Measurements from ENCODE around the gene RALGPS1. TPM values are rescaled to one million over a fixed set of nuclear protein-coding genes. Genes with fewer than 3 reads are reported as not detected.

The RALGPS1 gene
- total and polyA plus RNA-seq, 2 of the 13 experiments (the other 11 are each of a cell fraction or from before 2014, with no cell fraction given), result 3.7 to 6.5 TPM

DNA sequence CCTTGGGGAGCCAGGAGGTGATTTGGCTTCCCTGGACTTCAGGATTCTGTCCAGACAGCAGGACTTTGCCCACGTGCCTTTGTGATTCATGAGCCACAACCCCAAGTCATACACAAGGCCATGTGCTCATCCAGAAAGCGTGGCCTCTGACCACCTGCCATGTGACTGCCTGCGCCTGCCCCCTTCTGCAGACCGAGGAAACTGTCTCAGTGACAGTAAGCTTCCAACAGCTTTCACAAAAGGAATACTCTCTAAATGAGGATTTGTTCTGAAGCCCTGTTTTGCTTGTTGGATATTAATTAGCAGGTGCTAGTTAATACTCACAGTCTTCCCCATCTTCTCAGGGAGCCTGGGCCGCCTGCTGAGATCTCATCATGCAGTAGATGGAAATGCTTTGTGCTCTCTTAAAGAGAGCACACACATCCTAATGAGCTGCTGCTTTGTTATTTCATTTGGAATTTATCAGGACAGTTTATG is 244.8 kb downstream of the RALGPS1 start (continued):
- TF ChIP-seq, protein P1, sequence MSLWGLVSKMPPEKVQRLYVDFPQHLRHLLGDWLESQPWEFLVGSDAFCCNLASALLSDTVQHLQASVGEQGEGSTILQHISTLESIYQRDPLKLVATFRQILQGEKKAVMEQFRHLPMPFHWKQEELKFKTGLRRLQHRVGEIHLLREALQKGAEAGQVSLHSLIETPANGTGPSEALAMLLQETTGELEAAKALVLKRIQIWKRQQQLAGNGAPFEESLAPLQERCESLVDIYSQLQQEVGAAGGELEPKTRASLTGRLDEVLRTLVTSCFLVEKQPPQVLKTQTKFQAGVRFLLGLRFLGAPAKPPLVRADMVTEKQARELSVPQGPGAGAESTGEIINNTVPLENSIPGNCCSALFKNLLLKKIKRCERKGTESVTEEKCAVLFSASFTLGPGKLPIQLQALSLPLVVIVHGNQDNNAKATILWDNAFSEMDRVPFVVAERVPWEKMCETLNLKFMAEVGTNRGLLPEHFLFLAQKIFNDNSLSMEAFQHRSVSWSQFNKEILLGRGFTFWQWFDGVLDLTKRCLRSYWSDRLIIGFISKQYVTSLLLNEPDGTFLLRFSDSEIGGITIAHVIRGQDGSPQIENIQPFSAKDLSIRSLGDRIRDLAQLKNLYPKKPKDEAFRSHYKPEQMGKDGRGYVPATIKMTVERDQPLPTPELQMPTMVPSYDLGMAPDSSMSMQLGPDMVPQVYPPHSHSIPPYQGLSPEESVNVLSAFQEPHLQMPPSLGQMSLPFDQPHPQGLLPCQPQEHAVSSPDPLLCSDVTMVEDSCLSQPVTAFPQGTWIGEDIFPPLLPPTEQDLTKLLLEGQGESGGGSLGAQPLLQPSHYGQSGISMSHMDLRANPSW (CRISPR knock-in tag; IDR thresholded peaks at IDR 0.05; ENCODE audit: borderline replicate concordance), result no peak
- peak; percentile 28 for TF ChIP-seq ZNF496 (CRISPR knock-in tag; IDR thresholded peaks at IDR 0.05; ENCODE audit: insufficient replicate concordance)
- TF ChIP-seq PRMT3 (CRISPR knock-in tag; IDR thresholded peaks at IDR 0.05; ENCODE audit: borderline replicate concordance, low read depth), result peak; percentile 79; the same call in 1 of the 2 replicates
- 0 out of 2 replicates have a peak, but pooled peaks have one; percentile 83 for TF ChIP-seq CENPT (CRISPR knock-in tag; IDR thresholded peaks at IDR 0.05; ENCODE audit: low read depth)
- peak; percentile 99 for TF ChIP-seq ZNF724P (CRISPR knock-in tag; IDR thresholded peaks at IDR 0.05; ENCODE audit: borderline replicate concordance)
- no peak for TF ChIP-seq KDM5A (IDR thresholded peaks at IDR 0.05; ENCODE audit: borderline replicate concordance, low read length)
- TF ChIP-seq ATF3 (CRISPR knock-in tag; IDR thresholded peaks at IDR 0.05), result no peak; the same call in 1 of the 2 replicates
- no peak for TF ChIP-seq AGO1 (IDR thresholded peaks at IDR 0.05; ENCODE audit: low read depth, low read length, poor library complexity, severe bottlenecking)
- TF ChIP-seq, protein P2, sequence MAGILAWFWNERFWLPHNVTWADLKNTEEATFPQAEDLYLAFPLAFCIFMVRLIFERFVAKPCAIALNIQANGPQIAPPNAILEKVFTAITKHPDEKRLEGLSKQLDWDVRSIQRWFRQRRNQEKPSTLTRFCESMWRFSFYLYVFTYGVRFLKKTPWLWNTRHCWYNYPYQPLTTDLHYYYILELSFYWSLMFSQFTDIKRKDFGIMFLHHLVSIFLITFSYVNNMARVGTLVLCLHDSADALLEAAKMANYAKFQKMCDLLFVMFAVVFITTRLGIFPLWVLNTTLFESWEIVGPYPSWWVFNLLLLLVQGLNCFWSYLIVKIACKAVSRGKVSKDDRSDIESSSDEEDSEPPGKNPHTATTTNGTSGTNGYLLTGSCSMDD (CRISPR knock-in tag; IDR thresholded peaks at IDR 0.05), result peak; percentile 97
- no peak for TF ChIP-seq YY1 (IDR thresholded peaks at IDR 0.05; ENCODE audit: insufficient read depth, insufficient replicate concordance, low read depth, low read length)
- TF ChIP-seq NFE2L2 (IDR thresholded peaks at IDR 0.05; ENCODE audit: low read length), result no peak
- TF ChIP-seq, protein P3, sequence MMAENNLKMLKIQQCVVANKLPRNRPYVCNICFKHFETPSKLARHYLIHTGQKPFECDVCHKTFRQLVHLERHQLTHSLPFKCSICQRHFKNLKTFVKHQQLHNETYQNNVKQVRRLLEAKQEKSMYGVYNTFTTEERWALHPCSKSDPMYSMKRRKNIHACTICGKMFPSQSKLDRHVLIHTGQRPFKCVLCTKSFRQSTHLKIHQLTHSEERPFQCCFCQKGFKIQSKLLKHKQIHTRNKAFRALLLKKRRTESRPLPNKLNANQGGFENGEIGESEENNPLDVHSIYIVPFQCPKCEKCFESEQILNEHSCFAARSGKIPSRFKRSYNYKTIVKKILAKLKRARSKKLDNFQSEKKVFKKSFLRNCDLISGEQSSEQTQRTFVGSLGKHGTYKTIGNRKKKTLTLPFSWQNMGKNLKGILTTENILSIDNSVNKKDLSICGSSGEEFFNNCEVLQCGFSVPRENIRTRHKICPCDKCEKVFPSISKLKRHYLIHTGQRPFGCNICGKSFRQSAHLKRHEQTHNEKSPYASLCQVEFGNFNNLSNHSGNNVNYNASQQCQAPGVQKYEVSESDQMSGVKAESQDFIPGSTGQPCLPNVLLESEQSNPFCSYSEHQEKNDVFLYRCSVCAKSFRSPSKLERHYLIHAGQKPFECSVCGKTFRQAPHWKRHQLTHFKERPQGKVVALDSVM (CRISPR knock-in tag; IDR thresholded peaks at IDR 0.05), result 0 out of 2 replicates have a peak, but pooled peaks have one; percentile 33
- TF ChIP-seq ZNF879 (CRISPR knock-in tag; IDR thresholded peaks at IDR 0.05), result peak; percentile 93; the same call in 1 of the 2 replicates
- TF ChIP-seq AGO2 (optimal IDR thresholded peaks at IDR 0.05; ENCODE audit: low read depth, low read length), result no peak
- TF ChIP-seq ZEB1 (IDR thresholded peaks at IDR 0.05; ENCODE audit: insufficient replicate concordance, low read depth), result no peak
- TF ChIP-seq ZNF234 (CRISPR knock-in tag; conservative IDR thresholded peaks at IDR 0.05), result no peak
- TF ChIP-seq SRY (CRISPR knock-in tag; IDR thresholded peaks at IDR 0.05), result peak; percentile 100
- peak; percentile 97 for TF ChIP-seq TSC22D2 (CRISPR knock-in tag; IDR thresholded peaks at IDR 0.05; ENCODE audit: borderline replicate concordance)
- peak; percentile 97 for TF ChIP-seq SNAPC5 (CRISPR knock-in tag; IDR thresholded peaks at IDR 0.05; ENCODE audit: borderline replicate concordance)
- TF ChIP-seq ZNF12 (CRISPR knock-in tag; IDR thresholded peaks at IDR 0.05), result peak; percentile 73
- TF ChIP-seq ZNF382 (CRISPR knock-in tag; IDR thresholded peaks at IDR 0.05; ENCODE audit: borderline replicate concordance), result no peak
- TF ChIP-seq TBP (CRISPR knock-in tag; IDR thresholded peaks at IDR 0.05), result no peak
- TF ChIP-seq ELF4 (CRISPR knock-in tag; IDR thresholded peaks at IDR 0.05; ENCODE audit: borderline replicate concordance), result no peak; the same call in 1 of the 2 replicates
- TF ChIP-seq HCFC1 (IDR thresholded peaks at IDR 0.05; ENCODE audit: low read depth, low read length), result no peak

Data from HepG2 (cell line).